Choroid plexus epithelial cell (primary cell): ENCODE data around the gene APAF1.

ENCODE experiments used
- DNase-seq: peaks from one replicate; pipeline ENCODE4 v3.0.0-alpha.2; 2010; ENCODE audit warnings: low read depth
- H3K4me3 ChIP-seq: 2 replicates; pipeline ENCODE4 v1.5.1; 2011; ENCODE audit warnings: low read depth, mild to moderate bottlenecking, control low read depth, low read length, moderate library complexity
- TF ChIP-seq, protein P1 (sequence below): conservative IDR thresholded peaks from 2 replicates; pipeline ENCODE4 v1.5.1; 2011; ENCODE audit warnings: low read depth, mild to moderate bottlenecking, control low read depth, inconsistent platforms, low read length, moderate library complexity

APAF1 gene

DNA sequence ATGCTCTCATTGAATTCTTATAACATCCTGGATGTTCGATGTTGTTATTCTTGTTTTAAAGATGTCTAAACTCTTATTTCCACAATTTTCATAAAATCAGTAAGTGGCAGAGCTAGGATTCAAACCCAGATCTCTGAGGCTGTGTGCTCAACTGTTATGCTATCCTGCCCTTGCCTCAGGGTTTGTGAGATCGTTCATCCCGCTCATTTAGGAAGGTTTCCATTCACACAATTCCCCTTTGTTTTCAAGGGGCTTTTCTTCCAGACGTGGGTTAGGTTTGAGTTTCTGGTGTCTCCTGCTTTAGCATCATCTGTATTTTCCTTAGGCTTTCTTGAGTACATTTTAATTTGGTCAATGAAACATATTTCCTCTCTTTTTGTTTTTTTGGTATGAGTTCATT is 69.3 kb downstream of the APAF1 start:
- no peak overlapping the region for H3K4me3 ChIP-seq
- no peak for DNase-seq
- TF ChIP-seq, protein P1, sequence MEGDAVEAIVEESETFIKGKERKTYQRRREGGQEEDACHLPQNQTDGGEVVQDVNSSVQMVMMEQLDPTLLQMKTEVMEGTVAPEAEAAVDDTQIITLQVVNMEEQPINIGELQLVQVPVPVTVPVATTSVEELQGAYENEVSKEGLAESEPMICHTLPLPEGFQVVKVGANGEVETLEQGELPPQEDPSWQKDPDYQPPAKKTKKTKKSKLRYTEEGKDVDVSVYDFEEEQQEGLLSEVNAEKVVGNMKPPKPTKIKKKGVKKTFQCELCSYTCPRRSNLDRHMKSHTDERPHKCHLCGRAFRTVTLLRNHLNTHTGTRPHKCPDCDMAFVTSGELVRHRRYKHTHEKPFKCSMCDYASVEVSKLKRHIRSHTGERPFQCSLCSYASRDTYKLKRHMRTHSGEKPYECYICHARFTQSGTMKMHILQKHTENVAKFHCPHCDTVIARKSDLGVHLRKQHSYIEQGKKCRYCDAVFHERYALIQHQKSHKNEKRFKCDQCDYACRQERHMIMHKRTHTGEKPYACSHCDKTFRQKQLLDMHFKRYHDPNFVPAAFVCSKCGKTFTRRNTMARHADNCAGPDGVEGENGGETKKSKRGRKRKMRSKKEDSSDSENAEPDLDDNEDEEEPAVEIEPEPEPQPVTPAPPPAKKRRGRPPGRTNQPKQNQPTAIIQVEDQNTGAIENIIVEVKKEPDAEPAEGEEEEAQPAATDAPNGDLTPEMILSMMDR = no peak

DNA sequence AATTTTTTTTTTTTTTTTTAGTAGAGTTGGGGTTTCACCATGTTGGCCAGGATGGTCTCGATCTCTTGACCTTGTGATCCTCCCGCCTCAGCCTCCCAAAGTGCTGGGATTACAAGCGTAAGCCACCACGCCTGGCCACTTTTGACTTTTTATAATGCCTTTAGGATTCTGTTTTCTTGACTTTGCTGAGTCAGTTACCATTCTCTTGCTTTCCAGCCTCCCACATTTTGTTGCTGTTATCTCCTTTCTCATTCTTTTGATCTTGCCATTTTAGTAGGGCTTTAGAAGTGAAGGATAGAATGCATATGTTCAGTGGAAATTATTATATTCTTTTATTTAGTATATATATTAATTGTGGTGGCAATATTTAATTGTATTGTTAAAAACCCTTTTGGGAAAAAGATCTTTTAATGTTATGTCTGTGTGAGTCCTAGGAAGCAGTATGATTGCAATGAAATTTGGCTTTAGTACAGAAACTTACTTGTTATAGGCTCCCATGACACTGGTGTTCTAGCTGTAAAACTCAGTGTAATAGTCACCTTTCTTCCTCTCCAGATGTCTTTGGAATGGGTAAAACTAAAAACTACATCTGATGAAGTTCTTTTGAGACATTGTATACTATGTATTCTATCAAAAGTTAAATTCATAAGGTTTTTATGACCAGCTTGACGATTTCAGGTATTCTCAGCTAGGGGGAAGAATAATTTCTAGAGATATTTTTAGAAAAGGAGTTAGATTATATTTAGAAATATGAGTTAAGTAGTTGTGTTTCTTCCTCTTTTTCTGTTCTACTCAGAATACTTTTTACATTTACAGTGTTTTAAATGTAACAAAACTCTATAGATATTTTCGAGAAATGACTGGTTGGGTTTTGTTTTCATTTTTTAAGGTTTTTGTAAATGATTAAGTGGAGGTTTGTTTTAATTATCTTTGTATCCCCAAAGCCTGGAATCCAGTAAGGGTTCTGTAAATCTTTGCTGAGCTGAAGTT is 74.7 kb downstream of the APAF1 start:
- TF ChIP-seq, protein P1 = no peak
- DNase-seq = no peak
- no peak overlapping the region for H3K4me3 ChIP-seq

DNA sequence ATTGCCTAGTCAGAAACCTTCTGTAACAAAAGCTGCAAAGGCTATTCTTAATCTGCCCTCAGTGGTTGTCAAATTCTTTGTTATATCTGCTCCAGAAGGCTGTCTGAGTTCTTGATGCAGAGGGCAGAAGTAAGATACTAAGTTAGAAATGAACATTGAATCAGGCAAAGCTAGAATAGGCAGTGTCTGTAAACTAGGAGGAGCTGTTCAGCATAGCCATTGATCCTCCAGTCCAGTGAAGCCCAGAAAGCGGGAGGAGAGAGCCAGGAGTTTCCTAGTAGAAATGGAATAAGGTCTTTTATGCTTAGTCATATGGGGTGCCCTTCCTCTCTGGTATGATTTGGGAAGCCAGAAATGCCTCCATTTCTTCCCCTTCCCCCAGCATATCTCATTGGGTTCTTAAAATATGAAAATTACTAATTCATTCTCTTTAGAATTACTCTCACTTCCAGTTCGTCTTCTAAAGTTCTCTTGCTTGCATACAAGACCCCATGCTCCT is 76.2 kb downstream of the APAF1 start:
- H3K4me3 ChIP-seq = no peak overlapping the region
- no peak for DNase-seq
- TF ChIP-seq, protein P1 = peak; percentile 18

DNA sequence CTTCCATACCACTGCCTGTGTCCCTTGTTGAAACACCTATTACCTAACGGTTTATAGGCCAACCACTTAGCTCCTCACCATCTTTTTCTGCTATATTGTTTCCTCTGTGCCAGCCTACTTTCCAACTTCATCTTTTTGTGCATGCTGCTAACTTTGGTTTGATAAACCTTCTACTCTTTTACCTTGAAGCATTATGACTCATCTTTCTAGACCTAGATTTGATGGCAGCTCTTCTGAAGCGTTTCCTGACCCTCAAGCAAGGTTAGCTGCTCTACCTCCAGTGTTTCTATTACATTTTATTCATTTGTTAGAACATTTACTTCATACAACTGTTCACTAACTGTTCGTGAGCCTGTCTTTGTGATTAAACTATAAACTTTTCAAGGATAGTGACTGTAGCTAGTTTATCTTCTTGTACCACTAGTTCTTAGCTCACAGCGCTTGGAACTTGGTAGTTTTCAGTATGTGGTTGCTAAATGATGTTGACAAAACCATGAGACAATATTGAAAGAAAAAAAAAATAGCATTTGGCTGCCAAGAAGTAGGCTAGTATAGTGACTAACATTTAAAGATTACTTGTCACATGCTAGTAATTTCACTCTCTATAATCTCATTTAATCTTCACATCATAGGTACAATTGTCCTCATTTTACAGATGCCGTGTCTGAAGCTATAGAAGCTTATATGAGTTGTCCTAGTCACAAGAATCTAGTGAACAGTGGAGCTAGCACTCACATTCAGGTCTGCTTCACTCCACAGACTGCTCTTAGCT is 79.5 kb downstream of the APAF1 start:
- no peak overlapping the region for H3K4me3 ChIP-seq
- TF ChIP-seq, protein P1 = no peak
- DNase-seq = peak; percentile 23

DNA sequence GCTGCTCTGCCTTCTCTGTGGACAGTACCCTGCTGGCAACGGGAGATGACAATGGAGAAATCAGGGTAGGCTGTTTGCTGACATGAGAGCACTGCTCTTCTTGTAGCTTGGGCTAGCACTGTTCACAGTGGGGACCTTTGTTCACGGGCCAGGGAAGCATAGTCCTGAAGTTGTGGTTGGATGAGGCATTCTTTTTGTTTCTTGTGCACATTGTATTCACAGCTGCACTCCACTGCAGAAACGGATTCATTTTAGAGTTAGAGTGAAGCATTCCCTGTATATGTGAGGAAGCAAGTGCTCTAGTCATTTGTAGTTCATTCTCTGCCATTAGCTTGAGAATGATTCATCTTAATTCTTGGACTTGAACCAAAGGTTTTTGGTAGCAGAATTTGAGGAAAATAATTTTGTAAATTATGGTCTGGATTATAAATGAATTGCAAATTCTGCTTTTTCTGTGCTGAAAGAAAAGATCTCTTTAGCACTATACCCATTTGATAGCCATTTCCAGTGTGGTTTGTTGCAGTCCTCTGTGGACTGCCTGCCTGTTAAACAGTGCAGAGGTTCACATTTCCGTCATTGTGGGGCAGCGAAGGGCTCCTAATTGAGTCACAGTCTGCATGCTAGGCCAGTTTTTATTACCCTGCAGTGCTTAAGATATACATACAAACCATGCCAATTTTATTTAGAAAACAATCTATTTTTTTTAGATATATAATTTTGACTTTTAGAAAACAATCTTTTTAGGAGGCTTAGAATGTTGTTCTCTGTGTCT is 80.6 kb downstream of the APAF1 start:
- H3K4me3 ChIP-seq = no peak overlapping the region
- TF ChIP-seq, protein P1 = peak; percentile 79
- peak; percentile 85 for DNase-seq

DNA sequence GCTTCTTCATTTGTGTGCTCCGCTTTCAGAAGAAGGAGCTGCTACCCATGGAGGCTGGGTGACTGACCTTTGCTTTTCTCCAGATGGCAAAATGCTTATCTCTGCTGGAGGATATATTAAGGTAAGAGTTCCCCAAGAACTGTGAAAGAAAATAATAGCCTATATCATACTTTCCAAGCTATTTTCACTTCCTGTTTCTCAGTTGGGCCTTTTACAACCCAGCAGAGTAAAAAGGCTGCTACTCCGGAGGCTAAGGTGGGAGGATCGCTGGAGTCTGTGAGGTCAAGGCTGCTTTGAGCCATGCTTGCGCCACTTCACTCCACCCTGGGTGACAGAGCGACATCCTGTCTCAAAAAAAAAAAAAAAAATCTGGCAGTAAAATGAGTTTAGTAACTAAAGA is 82.1 kb downstream of the APAF1 start:
- DNase-seq = no peak
- no peak overlapping the region for H3K4me3 ChIP-seq
- TF ChIP-seq, protein P1 = no peak
